AG10803 (cell line): ENCODE data around the gene PDE8B.

Experiments
- DNase-seq: peaks from one replicate; pipeline ENCODE4 v3.0.0; 2010; ENCODE audit warnings: low read depth
- H3K4me3 ChIP-seq: 2 replicates; pipeline ENCODE4 v1.5.1; 2011; ENCODE audit warnings: mild to moderate bottlenecking, low read length, control low read depth
- TF ChIP-seq, protein P1 (sequence below): conservative IDR thresholded peaks from 2 replicates; pipeline ENCODE4 v1.5.1; 2011; ENCODE audit warnings: mild to moderate bottlenecking, low read length, control low read depth, inconsistent platforms

PDE8B gene

DNA sequence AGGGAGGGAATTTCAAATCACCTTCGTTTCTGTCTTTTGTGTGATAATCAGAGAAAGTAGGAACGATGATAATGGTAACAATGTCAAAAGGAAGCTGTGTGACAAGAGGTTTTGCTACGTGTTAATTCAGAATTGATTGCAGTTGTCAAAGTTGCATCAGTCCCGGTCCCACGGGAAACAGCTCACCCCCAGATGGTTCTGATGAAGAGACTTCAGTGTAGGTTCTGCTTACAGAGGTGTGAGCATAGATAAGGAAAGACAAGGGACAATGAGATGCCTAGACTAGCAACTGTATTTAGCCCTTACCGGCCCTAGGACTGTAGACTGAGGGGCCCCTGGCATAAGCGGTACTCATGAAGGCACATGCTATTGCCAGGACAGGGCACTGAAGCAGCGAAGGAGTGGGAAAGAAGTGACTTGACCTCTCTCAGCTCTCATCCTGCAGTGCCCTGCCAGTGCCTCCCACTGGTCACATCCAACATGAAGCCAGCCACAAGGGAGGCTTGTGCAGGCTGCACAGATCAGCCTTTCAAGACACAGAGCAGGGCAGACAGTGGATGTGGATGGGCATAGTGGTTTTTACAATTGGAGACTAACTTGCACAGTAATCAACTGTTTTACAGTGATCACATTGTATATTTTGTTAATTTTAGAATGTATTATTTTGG lies 21.1 kb downstream of the PDE8B start:
- DNase-seq, result no peak
- no peak overlapping the region for H3K4me3 ChIP-seq

DNA sequence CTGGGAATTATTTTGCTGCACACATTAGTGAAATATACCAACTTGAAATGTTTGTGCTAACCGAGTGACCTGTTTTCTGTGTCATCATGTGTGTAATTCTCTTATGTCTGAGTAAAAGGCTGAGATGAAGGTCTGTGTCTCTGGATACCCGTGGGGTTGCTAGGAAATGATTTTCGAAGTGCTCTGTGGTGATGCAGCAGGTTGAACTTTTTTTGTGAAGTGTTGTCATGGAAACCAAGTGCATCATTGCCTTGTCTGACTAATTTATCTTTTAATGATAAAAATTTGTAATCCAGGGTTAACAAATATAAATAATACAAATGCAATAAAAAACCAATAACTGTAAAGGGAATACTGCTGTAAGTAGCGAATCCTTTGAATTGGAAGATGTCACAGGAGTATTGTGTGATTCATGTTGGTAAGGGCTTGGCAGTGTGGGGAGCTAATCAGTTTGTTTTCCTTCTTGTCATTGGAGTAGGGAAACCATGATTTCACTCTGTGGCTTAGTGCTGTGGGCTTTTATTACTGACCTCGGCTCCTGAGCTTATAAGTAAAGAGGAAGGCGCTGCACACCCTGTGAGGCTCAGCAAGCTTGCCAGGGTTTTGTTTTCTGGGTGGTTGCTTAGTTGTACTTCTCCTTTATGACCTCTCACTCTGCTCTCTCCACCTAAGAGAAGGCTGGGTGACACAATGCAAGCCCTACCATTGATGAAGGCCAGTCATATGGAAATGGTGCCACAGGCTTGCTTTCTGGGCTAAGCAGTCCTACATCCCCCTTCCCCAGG lies 22.3 kb downstream of the PDE8B start:
- TF ChIP-seq, protein P1, sequence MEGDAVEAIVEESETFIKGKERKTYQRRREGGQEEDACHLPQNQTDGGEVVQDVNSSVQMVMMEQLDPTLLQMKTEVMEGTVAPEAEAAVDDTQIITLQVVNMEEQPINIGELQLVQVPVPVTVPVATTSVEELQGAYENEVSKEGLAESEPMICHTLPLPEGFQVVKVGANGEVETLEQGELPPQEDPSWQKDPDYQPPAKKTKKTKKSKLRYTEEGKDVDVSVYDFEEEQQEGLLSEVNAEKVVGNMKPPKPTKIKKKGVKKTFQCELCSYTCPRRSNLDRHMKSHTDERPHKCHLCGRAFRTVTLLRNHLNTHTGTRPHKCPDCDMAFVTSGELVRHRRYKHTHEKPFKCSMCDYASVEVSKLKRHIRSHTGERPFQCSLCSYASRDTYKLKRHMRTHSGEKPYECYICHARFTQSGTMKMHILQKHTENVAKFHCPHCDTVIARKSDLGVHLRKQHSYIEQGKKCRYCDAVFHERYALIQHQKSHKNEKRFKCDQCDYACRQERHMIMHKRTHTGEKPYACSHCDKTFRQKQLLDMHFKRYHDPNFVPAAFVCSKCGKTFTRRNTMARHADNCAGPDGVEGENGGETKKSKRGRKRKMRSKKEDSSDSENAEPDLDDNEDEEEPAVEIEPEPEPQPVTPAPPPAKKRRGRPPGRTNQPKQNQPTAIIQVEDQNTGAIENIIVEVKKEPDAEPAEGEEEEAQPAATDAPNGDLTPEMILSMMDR, result no peak
- H3K4me3 ChIP-seq, result no peak overlapping the region
- no peak for DNase-seq

More for the DNA sequence above, 21.1 kb downstream of the PDE8B start:
- TF ChIP-seq, protein P1, result no peak

DNA sequence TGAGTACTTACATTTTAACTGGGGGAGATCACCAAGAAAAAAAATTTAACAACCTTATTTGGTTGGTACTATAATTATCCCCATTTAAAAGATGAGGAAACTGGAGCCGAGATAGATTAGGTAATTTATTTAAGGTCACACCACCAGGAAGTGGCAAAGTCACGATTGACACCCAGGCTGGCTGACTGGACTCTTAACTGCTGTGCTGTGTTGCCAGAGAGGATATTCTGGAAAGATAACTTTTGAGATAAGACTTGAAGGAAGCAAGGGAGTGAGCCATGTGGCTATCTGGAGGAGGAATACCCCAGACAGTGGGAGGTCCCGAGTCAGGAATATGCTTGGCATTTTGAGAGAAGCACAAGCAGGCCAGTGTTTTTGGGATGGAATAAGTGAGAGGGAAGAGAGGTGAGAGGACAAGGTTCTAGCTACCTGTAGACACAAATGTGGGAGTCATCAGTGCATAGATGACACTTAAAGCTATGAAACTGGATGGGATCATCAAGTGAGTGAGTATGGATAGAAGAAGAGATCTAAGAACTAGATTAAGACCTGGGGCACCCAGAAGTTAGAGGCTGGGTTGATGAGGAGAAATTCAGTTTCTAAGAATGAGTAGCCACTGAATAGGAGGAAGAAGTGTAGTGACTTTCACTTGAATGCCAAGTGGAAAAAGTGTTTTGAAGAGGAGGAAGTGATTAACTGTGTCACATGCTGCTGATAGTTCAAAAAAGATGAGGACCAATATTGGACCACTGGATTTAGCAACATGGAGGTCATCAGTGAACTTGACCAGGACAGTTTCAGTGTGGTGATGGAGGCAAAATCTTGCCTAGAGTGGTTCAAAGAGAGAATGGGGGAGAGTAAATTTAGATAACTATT lies 25.6 kb downstream of the PDE8B start:
- no peak for DNase-seq
- TF ChIP-seq, protein P1, result no peak
- no peak overlapping the region for H3K4me3 ChIP-seq

DNA sequence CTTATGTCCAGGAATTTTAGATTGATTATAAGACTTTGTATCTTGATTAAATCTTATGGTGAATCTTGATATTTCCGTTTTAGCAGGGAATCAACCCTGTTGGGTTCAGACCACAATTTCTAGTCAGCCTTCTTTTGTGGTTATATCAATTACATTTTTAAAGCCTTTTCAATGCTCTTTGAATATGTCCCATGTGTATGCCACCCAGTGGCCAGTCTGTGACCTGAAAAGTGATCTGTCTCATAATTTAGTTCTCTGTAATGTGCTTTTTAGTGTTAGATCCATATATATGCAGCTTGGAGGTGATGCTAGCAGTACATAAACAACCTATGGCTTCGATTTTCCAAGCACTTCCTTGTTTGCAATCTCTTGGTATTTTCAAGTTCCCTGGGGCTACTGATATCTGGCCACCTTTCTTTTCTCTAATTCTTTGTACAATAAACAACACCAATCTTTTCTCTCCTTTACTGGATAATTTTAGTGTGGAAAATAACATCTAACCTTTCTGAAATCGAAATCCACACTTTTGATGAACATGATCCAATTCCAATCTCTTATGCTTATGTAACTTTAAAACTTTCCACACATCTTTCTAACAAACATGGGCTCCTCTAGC lies 28.8 kb downstream of the PDE8B start:
- no peak for DNase-seq
- H3K4me3 ChIP-seq, result no peak overlapping the region
- TF ChIP-seq, protein P1, result peak; percentile 52

DNA sequence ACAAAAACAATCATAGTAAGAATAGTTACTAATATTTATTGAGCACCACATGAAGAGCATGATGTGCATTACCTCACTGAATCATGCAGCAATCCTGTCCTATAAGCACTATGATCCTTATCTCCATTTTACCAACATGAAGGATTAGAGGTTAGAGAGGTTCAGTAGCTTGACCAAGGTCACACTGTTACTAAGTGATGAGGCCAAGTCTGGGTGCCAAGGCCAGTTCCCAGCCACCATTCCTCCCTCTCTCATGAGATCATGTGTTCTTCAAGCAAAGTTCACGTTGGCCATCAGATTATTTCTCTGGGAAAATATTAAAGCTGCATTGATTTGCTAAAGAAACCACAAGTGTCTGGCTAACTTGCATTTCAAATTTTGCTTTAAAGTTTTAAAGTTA lies 31.0 kb downstream of the PDE8B start:
- TF ChIP-seq, protein P1, result no peak
- DNase-seq, result no peak
- H3K4me3 ChIP-seq, result no peak overlapping the region

DNA sequence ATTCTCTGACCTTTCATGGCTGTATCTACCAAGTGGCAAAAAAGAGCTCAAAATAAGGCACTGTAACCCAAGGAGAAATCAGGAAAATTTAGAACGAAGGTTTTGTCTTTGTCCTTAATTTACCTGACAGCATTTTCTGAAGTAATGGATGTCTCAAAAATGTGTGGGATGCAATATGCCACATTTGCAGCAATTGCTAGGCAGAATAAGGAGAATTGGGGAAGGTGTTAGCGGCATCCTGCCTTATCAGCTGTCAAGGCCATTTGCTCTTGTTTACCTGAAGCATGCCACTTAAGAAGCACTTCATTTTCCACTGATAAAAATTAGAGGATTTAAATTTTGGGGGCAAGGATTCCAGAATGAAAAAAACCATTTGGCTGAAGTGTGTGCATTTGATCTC lies 39.0 kb downstream of the PDE8B start:
- no peak overlapping the region for H3K4me3 ChIP-seq
- TF ChIP-seq, protein P1, result no peak
- DNase-seq, result no peak
